HepG2 (cell line): Measurements from ENCODE around the gene RPL23. TPM values are rescaled to one million over a fixed set of nuclear protein-coding genes. Genes with fewer than 3 reads are reported as not detected.

Source experiments
- AGO2 ChIP-seq: fragments of 200-400 bp; formaldehyde crosslinking; optimal IDR thresholded peaks from 2 replicates; pipeline ENCODE3; 2017; ENCODE audit warnings: mild to moderate bottlenecking, low read depth, low read length, moderate library complexity
- CBX1 ChIP-seq: IDR thresholded peaks from one replicate; pipeline ENCODE4 v1.6.1; 2016; ENCODE audit warnings: antibody characterized with exemption, low read depth
- GABPA ChIP-seq, 2 experiments: IDR thresholded peaks; 2 replicates each; pipeline ENCODE4 v1.6.1; 2011 to 2016; ENCODE audit warnings: low read depth in 2 of 2, low read length in 1 of 2, missing biosample characterization in 1 of 2, missing genetic modification characterization in 1 of 2
- HOXA9 ChIP-seq: sonication (generic); formaldehyde crosslinking; IDR thresholded peaks from 2 replicates; pipeline ENCODE4 v1.8.1; 2022; ENCODE audit warnings: missing genetic modification reagents, mild to moderate bottlenecking, moderate library complexity, borderline replicate concordance
- JUND ChIP-seq: sonication (generic); formaldehyde crosslinking; IDR thresholded peaks from 2 replicates; pipeline ENCODE4 v1.8.0; 2022; ENCODE audit warnings: mild to moderate bottlenecking, missing genetic modification reagents
- LCORL ChIP-seq, 2 experiments: fragments of 450-650 bp in 1 of 2; sonication (generic) in 1 of 2; formaldehyde crosslinking in 1 of 2; IDR thresholded peaks; 2 replicates each; pipeline versions ENCODE4 v1.5.0 to v1.6.1; 2017 to 2020; ENCODE audit warnings: antibody characterized with exemption in 1 of 2, missing genetic modification reagents in 1 of 2
- MAF1 ChIP-seq: sonication (generic); formaldehyde crosslinking; IDR thresholded peaks from 2 replicates; pipeline ENCODE4 v1.5.0; 2020; ENCODE audit warnings: missing genetic modification reagents, borderline replicate concordance
- MBNL3 ChIP-seq: fragments of 250-450 bp; sonication (Bioruptor Pico); conservative IDR thresholded peaks from 2 replicates; pipeline ENCODE4 v1.8.0; 2022; ENCODE audit warnings: mild to moderate bottlenecking, inconsistent platforms
- TBX3 ChIP-seq: fragments of 450-650 bp; IDR thresholded peaks from 2 replicates; pipeline ENCODE4 v1.6.1; 2017; ENCODE audit warnings: antibody characterized with exemption, mild to moderate bottlenecking, inconsistent platforms, borderline replicate concordance
- TCF7L2 ChIP-seq: IDR thresholded peaks from 2 replicates; pipeline ENCODE4 v1.6.1; 2011; ENCODE audit warnings: mild to moderate bottlenecking, low read depth, low read length, moderate library complexity
- TOE1 ChIP-seq: sonication (generic); formaldehyde crosslinking; IDR thresholded peaks from 2 replicates; pipeline ENCODE4 v1.4.0; 2020; ENCODE audit warnings: mild to moderate bottlenecking, missing genetic modification reagents
- ZNF12 ChIP-seq: sonication (generic); formaldehyde crosslinking; IDR thresholded peaks from 2 replicates; pipeline ENCODE4 v1.5.0; 2020; ENCODE audit warnings: missing genetic modification reagents
- ZNF180 ChIP-seq: sonication (generic); formaldehyde crosslinking; IDR thresholded peaks from 2 replicates; pipeline ENCODE4 v1.4.0; 2020; ENCODE audit warnings: low read depth, missing genetic modification reagents, borderline replicate concordance
- ZNF232 ChIP-seq: sonication (generic); formaldehyde crosslinking; IDR thresholded peaks from 2 replicates; pipeline ENCODE4 v1.4.0; 2020; ENCODE audit warnings: missing genetic modification reagents, borderline replicate concordance
- ZNF274 ChIP-seq: sonication (generic); formaldehyde crosslinking; IDR thresholded peaks from 2 replicates; pipeline ENCODE4 v1.5.1; 2020; ENCODE audit warnings: mild to moderate bottlenecking, missing genetic modification reagents
- ZNF337 ChIP-seq: sonication (generic); formaldehyde crosslinking; IDR thresholded peaks from 2 replicates; pipeline ENCODE4 v1.5.1; 2020; ENCODE audit warnings: missing genetic modification reagents, low read depth, mild to moderate bottlenecking, borderline replicate concordance
- ZNF816 ChIP-seq: sonication (generic); formaldehyde crosslinking; IDR thresholded peaks from 2 replicates; pipeline ENCODE4 v1.8.0; 2022; ENCODE audit warnings: missing genetic modification reagents, mild to moderate bottlenecking, borderline replicate concordance
- ZSCAN22 ChIP-seq: sonication (generic); formaldehyde crosslinking; IDR thresholded peaks from 2 replicates; pipeline ENCODE4 v1.4.0; 2020; ENCODE audit warnings: mild to moderate bottlenecking, missing genetic modification reagents
- polyA plus RNA-seq, 8 experiments: library from polyadenylated mRNA; depleted of rRNA in 3 of 8; stranded (reverse) in 7 of 8; unstranded in 1 of 8; fragments of >200 nt; fragmentation: Illumina TruSeq in 4 of 8; extraction: Trizol in 4 of 8; gene quantifications; 2 replicates each; pipeline versions ENCODE4 v1.2.1 to v1.2.3, GENCODE V29; 2011 to 2016; ENCODE audit warnings: low read depth in 4 of 8, missing spikeins in 1 of 8, mixed read lengths in 1 of 8; ENCODE audit not compliant: insufficient read depth in 1 of 8
- total RNA-seq, 5 experiments: library from RNA; depleted of rRNA; stranded (reverse); fragments of >200 nt; fragmentation: Illumina TruSeq; extraction: Trizol; gene quantifications; 2 replicates each; pipeline ENCODE4 v1.2.3, GENCODE V29; 2016; ENCODE audit warnings: low read depth in 1 of 5
- TF ChIP-seq, protein P1 (sequence below): IDR thresholded peaks from 2 replicates; pipeline ENCODE4 v1.6.1; 2016; ENCODE audit warnings: control low read depth
- TF ChIP-seq, protein P2 (sequence below): sonication (generic); formaldehyde crosslinking; IDR thresholded peaks from 2 replicates; pipeline ENCODE4 v1.5.0; 2020; ENCODE audit warnings: mild to moderate bottlenecking, missing genetic modification reagents
- TF ChIP-seq, protein P3 (sequence below): sonication (generic); formaldehyde crosslinking; conservative IDR thresholded peaks from 2 replicates; pipeline ENCODE4 v1.8.0; 2022; ENCODE audit warnings: low read depth, missing genetic modification reagents
- TF ChIP-seq, protein P4 (sequence below): sonication (generic); formaldehyde crosslinking; IDR thresholded peaks from 2 replicates; pipeline ENCODE4 v1.8.0; 2022; ENCODE audit warnings: mild to moderate bottlenecking, missing genetic modification reagents

Gene RPL23
- total and polyA plus RNA-seq, 2 of the 13 experiments (the other 11 are each of a cell fraction or from before 2014, with no cell fraction given): 2,790 to 4,860 TPM

DNA sequence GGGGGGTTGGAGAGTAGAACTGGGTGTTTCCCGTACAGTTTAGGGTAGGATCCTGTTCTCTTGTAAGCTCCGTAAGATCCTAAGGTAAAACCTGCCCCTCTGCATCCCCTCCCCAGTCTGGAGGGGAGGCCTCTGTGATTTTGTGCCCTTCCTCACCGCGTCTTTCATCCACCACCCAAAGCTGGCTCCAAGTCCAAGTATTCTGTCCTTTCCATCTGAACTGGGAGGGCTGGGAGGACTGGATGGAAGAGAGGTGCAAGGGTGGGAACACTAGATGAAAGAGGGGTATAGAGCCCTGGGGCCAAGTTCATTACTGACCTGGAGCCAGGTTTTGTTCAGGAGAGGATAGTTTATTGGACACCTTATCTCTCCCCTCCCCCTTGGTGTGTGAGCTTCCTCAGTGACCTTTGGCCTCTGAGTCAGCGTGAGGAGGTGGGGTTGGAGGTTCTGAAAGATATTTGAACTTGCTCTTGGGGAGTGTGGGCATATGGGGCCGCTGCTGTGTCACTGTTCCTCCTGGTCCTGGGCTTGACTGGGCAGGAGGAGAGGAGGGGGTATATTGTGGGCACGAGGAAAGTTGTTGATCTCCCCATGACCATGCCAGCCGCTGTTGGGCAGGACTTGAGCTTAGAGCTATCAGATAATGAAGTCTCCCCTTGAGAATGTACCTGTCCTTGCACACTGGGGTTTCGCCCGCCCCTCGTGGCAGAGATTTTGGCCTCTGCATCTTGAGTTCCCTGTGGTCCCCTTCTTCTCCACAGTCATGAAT lies 17.9 kb upstream of the RPL23 start (continued):
- TF ChIP-seq, protein P1, sequence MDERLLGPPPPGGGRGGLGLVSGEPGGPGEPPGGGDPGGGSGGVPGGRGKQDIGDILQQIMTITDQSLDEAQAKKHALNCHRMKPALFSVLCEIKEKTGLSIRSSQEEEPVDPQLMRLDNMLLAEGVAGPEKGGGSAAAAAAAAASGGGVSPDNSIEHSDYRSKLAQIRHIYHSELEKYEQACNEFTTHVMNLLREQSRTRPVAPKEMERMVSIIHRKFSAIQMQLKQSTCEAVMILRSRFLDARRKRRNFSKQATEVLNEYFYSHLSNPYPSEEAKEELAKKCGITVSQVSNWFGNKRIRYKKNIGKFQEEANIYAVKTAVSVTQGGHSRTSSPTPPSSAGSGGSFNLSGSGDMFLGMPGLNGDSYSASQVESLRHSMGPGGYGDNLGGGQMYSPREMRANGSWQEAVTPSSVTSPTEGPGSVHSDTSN: no peak
- peak; percentile 35; the same call in 1 of the 2 replicates for TF ChIP-seq ZNF12 (CRISPR knock-in tag)
- TF ChIP-seq ZNF180 (CRISPR knock-in tag): no peak
- TF ChIP-seq, protein P2, sequence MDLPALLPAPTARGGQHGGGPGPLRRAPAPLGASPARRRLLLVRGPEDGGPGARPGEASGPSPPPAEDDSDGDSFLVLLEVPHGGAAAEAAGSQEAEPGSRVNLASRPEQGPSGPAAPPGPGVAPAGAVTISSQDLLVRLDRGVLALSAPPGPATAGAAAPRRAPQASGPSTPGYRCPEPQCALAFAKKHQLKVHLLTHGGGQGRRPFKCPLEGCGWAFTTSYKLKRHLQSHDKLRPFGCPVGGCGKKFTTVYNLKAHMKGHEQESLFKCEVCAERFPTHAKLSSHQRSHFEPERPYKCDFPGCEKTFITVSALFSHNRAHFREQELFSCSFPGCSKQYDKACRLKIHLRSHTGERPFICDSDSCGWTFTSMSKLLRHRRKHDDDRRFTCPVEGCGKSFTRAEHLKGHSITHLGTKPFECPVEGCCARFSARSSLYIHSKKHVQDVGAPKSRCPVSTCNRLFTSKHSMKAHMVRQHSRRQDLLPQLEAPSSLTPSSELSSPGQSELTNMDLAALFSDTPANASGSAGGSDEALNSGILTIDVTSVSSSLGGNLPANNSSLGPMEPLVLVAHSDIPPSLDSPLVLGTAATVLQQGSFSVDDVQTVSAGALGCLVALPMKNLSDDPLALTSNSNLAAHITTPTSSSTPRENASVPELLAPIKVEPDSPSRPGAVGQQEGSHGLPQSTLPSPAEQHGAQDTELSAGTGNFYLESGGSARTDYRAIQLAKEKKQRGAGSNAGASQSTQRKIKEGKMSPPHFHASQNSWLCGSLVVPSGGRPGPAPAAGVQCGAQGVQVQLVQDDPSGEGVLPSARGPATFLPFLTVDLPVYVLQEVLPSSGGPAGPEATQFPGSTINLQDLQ (CRISPR knock-in tag): no peak
- TF ChIP-seq ZSCAN22 (CRISPR knock-in tag): no peak
- no peak; the same call in 1 of the 2 replicates for TF ChIP-seq MAF1 (CRISPR knock-in tag)
- TF ChIP-seq MBNL3 (CRISPR knock-in tag): no peak
- TF ChIP-seq, protein P3, sequence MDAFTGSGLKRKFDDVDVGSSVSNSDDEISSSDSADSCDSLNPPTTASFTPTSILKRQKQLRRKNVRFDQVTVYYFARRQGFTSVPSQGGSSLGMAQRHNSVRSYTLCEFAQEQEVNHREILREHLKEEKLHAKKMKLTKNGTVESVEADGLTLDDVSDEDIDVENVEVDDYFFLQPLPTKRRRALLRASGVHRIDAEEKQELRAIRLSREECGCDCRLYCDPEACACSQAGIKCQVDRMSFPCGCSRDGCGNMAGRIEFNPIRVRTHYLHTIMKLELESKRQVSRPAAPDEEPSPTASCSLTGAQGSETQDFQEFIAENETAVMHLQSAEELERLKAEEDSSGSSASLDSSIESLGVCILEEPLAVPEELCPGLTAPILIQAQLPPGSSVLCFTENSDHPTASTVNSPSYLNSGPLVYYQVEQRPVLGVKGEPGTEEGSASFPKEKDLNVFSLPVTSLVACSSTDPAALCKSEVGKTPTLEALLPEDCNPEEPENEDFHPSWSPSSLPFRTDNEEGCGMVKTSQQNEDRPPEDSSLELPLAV (CRISPR knock-in tag): no peak
- no peak for TF ChIP-seq CBX1
- no peak for TF ChIP-seq GABPA (IDR thresholded peaks at IDR 0.05; ENCODE audit: low read depth, low read length)
- peak; percentile 66 for TF ChIP-seq GABPA (CRISPR knock-in tag; IDR thresholded peaks at IDR 0.05; ENCODE audit: low read depth)
- no peak for TF ChIP-seq AGO2
- TF ChIP-seq TBX3: peak; percentile 87; the same call in 1 of the 2 replicates
- TF ChIP-seq ZNF816 (CRISPR knock-in tag): no peak
- no peak for TF ChIP-seq HOXA9 (CRISPR knock-in tag)
- peak; percentile 99 for TF ChIP-seq JUND
- TF ChIP-seq TCF7L2: no peak
- TF ChIP-seq, protein P4, sequence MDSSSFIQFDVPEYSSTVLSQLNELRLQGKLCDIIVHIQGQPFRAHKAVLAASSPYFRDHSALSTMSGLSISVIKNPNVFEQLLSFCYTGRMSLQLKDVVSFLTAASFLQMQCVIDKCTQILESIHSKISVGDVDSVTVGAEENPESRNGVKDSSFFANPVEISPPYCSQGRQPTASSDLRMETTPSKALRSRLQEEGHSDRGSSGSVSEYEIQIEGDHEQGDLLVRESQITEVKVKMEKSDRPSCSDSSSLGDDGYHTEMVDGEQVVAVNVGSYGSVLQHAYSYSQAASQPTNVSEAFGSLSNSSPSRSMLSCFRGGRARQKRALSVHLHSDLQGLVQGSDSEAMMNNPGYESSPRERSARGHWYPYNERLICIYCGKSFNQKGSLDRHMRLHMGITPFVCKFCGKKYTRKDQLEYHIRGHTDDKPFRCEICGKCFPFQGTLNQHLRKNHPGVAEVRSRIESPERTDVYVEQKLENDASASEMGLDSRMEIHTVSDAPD (CRISPR knock-in tag): 0 out of 2 replicates have a peak, but pooled peaks have one; percentile 22
- TF ChIP-seq LCORL (IDR thresholded peaks at IDR 0.05): peak; percentile 28; the same call in 1 of the 2 replicates
- TF ChIP-seq LCORL (CRISPR knock-in tag; IDR thresholded peaks at IDR 0.05): peak; percentile 61; the same call in 1 of the 2 replicates
- TF ChIP-seq ZNF232 (CRISPR knock-in tag): 0 out of 2 replicates have a peak, but pooled peaks have one; percentile 26
- TF ChIP-seq TOE1 (CRISPR knock-in tag): peak; percentile 78; the same call in 1 of the 2 replicates
- TF ChIP-seq ZNF274: no peak
- TF ChIP-seq ZNF337 (CRISPR knock-in tag): no peak
